H1 (cell line): ENCODE measurements around the gene NGFR. TPM values are rescaled to one million over a fixed set of nuclear protein-coding genes. Genes with fewer than 3 reads are reported as not detected.

Experiments used
- CTCF ChIA-PET: fragments of 300-600 bp; sonication (Branson Sonifier 250); formaldehyde crosslinking; loops from one replicate; lab custom pipeline; 2021; ENCODE audit not compliant: partially characterized antibody; lab: Charles Lee
- POLR2A ChIA-PET: fragments of 300-600 bp; sonication (Branson Sonifier 250); formaldehyde crosslinking; loops from one replicate; lab custom pipeline; 2021; ENCODE audit warnings: inconsistent platforms; ENCODE audit not compliant: partially characterized antibody; lab: Charles Lee
- DNase-seq, 2 experiments: peaks; one replicate each; pipeline versions ENCODE4 v3.0.0 to v3.0.0-alpha.2; 2010 to 2022; ENCODE audit warnings: low spot score in 2 of 2, low read depth in 1 of 2, mixed read lengths in 1 of 2
- FAIRE-seq: peaks from 2 replicates; lab custom pipeline; 2011; peaks lifted over from hg19 to GRCh38; lab: Jason Lieb, UNC
- H2AFZ ChIP-seq: 2 replicates; pipeline ENCODE4 v1.8.1; 2012; ENCODE audit warnings: low read length, inconsistent platforms
- H2AK5ac ChIP-seq: 2 replicates; pipeline ENCODE4 v1.6.1; 2013; ENCODE audit warnings: low read depth, low read length
- H2BK120ac ChIP-seq: replicated peaks from 2 replicates; pipeline ENCODE3; 2013; ENCODE audit warnings: low read depth, low read length, inconsistent platforms
- H2BK12ac ChIP-seq: 2 replicates; pipeline ENCODE4 v1.6.1; 2013; ENCODE audit warnings: low read depth, low read length
- H2BK15ac ChIP-seq: 2 replicates; pipeline ENCODE4 v1.6.1; 2013; ENCODE audit warnings: low read length
- H2BK20ac ChIP-seq: 2 replicates; pipeline ENCODE4 v1.6.1; 2013; ENCODE audit warnings: low read length
- H2BK5ac ChIP-seq: 2 replicates; pipeline ENCODE4 v1.6.1; 2013; ENCODE audit warnings: low read depth, low read length
- H3K14ac ChIP-seq: 2 replicates; pipeline ENCODE4 v1.6.1; 2013; ENCODE audit warnings: inconsistent platforms; ENCODE audit not compliant: insufficient read length
- H3K18ac ChIP-seq: 2 replicates; pipeline ENCODE4 v1.6.1; 2013; ENCODE audit warnings: low read length; ENCODE audit errors: extremely low read depth
- H3K23ac ChIP-seq: 2 replicates; pipeline ENCODE4 v1.6.1; 2013; ENCODE audit warnings: inconsistent platforms; ENCODE audit not compliant: insufficient read length
- H3K23me2 ChIP-seq: 2 replicates; pipeline ENCODE4 v1.6.1; 2013; ENCODE audit warnings: low read depth, low read length
- H3K27ac ChIP-seq: 2 replicates; pipeline ENCODE4 v1.6.1; 2011; ENCODE audit warnings: low read depth, low read length, inconsistent platforms
- H3K27me3 ChIP-seq, 4 experiments: replicated peaks in 1 of 4; 1 replicate in 1 of 4; 2 replicates in 3 of 4; pipeline versions ENCODE4 v1.6.1 to v1.8.1; 2011 to 2013; ENCODE audit warnings: low read length in 3 of 4, mild to moderate bottlenecking in 3 of 4, inconsistent platforms in 2 of 4, mixed read lengths in 2 of 4, moderate library complexity in 1 of 4; ENCODE audit not compliant: control insufficient read depth in 3 of 4, insufficient read depth in 3 of 4; ENCODE audit errors: extremely low read depth in 1 of 4
- H3K36me3 ChIP-seq, 4 experiments: 2 replicates each; pipeline versions ENCODE4 v1.6.1 to v1.8.1; 2011 to 2013; ENCODE audit warnings: mild to moderate bottlenecking in 4 of 4, low read length in 3 of 4, moderate library complexity in 2 of 4, control low read depth in 1 of 4, inconsistent platforms in 1 of 4; ENCODE audit not compliant: insufficient read depth in 4 of 4, control insufficient read depth in 2 of 4
- H3K4ac ChIP-seq: replicated peaks from 2 replicates; pipeline ENCODE3; 2013; ENCODE audit warnings: low read length, low read depth, mixed read lengths, inconsistent platforms; ENCODE audit not compliant: insufficient read length
- H3K4me1 ChIP-seq, 4 experiments: replicated peaks in 1 of 4; 1 replicate in 1 of 4; 2 replicates in 3 of 4; pipeline versions ENCODE4 v1.6.1 to v1.8.1; 2011 to 2013; ENCODE audit warnings: low read length in 3 of 4, inconsistent platforms in 2 of 4, mixed read lengths in 1 of 4; ENCODE audit not compliant: insufficient read depth in 4 of 4, control insufficient read depth in 3 of 4
- H3K4me2 ChIP-seq, 2 experiments: 2 replicates each; pipeline versions ENCODE4 v1.6.1 to v1.8.1; 2011 to 2013; ENCODE audit warnings: low read depth in 2 of 2, low read length in 2 of 2, control low read depth in 1 of 2, inconsistent platforms in 1 of 2, mild to moderate bottlenecking in 1 of 2; ENCODE audit not compliant: insufficient read depth in 1 of 2
- H3K4me3 ChIP-seq, 4 experiments: fragments of 200-600, 300-600 bp in 1 of 4; sonication (generic), shearing (Covaris generic), sonication (Bioruptor Twin) in 1 of 4; 2 replicates each; pipeline versions ENCODE4 v1.5.1 to v1.8.1; 2011 to 2016; ENCODE audit warnings: low read length in 4 of 4, low read depth in 3 of 4, control low read depth in 2 of 4, inconsistent platforms in 2 of 4, mild to moderate bottlenecking in 2 of 4, mixed read lengths in 1 of 4, moderate library complexity in 1 of 4; ENCODE audit not compliant: insufficient read depth in 2 of 4; ENCODE audit errors: extremely low read depth in 1 of 4
- H3K56ac ChIP-seq: replicated peaks from 2 replicates; pipeline ENCODE3; 2013; ENCODE audit warnings: low read depth, mild to moderate bottlenecking, mixed read lengths, low read length, inconsistent platforms; ENCODE audit not compliant: insufficient read length
- H3K79me1 ChIP-seq: 2 replicates; pipeline ENCODE4 v1.6.1; 2013; ENCODE audit warnings: low read depth, low read length, control low read depth
- H3K79me2 ChIP-seq, 2 experiments: 2 replicates each; pipeline versions ENCODE4 v1.6.1 to v1.8.1; 2012 to 2013; ENCODE audit warnings: low read length in 2 of 2, mild to moderate bottlenecking in 2 of 2, inconsistent platforms in 1 of 2; ENCODE audit not compliant: insufficient read depth in 2 of 2, control insufficient read depth in 1 of 2
- H3K9ac ChIP-seq, 4 experiments: replicated peaks in 1 of 4; 1 replicate in 1 of 4; 2 replicates in 3 of 4; pipeline versions ENCODE4 v1.6.1 to v1.8.1; 2011 to 2013; ENCODE audit warnings: low read depth in 3 of 4, low read length in 3 of 4, control low read depth in 2 of 4, mild to moderate bottlenecking in 2 of 4, moderate library complexity in 2 of 4, inconsistent platforms in 1 of 4; ENCODE audit errors: extremely low read depth in 1 of 4
- H3K9me3 ChIP-seq, 2 experiments: 2 replicates each; pipeline versions ENCODE4 v1.6.1 to v1.8.1; 2012 to 2013; ENCODE audit warnings: mild to moderate bottlenecking in 2 of 2, moderate library complexity in 2 of 2, control low read depth in 1 of 2, inconsistent platforms in 1 of 2, low read depth in 1 of 2, low read length in 1 of 2, mixed read lengths in 1 of 2; ENCODE audit not compliant: insufficient read depth in 2 of 2
- H4K20me1 ChIP-seq, 2 experiments: replicated peaks in 1 of 2; 2 replicates each; pipeline versions ENCODE3 to v1.8.1; 2011 to 2013; ENCODE audit warnings: inconsistent platforms in 2 of 2, low read length in 2 of 2, mild to moderate bottlenecking in 1 of 2; ENCODE audit not compliant: insufficient read depth in 2 of 2, control insufficient read depth in 1 of 2
- H4K5ac ChIP-seq: 2 replicates; pipeline ENCODE4 v1.6.1; 2013; ENCODE audit warnings: low read length, low read depth, mixed read lengths, inconsistent platforms; ENCODE audit not compliant: insufficient read length
- H4K8ac ChIP-seq: 2 replicates; pipeline ENCODE4 v1.8.0; 2013; ENCODE audit warnings: mild to moderate bottlenecking, moderate library complexity, low read length, inconsistent platforms; ENCODE audit not compliant: insufficient read depth; ENCODE audit errors: extremely low read depth
- H4K91ac ChIP-seq: replicated peaks from 2 replicates; pipeline ENCODE3; 2013; ENCODE audit warnings: low read length, mixed read lengths, inconsistent platforms; ENCODE audit not compliant: insufficient read length
- EZH2 ChIP-seq: fragments of 200-600 bp; sonication (generic); IDR thresholded peaks from 2 replicates; pipeline ENCODE4 v1.7.1; 2012; ENCODE audit warnings: low read depth, mild to moderate bottlenecking, moderate library complexity, low read length, inconsistent platforms; ENCODE audit not compliant: severe bottlenecking
- SAP30 ChIP-seq: fragments of 300-600 bp; sonication (generic); IDR thresholded peaks from 2 replicates; pipeline ENCODE4 v1.7.1; 2012; ENCODE audit warnings: low read length, moderate library complexity, mild to moderate bottlenecking, inconsistent platforms; ENCODE audit not compliant: insufficient read depth, insufficient replicate concordance
- SUZ12 ChIP-seq: fragments of 200-600 bp; sonication (generic); IDR thresholded peaks from 2 replicates; pipeline ENCODE4 v1.6.1; 2012; ENCODE audit warnings: mild to moderate bottlenecking, inconsistent platforms, low read length, moderate library complexity, mixed read lengths
- WGBS, 2 experiments: shearing (Covaris generic) in 1 of 2; methylation state at CpG; one replicate each; pipeline versions ENCODE4 v1.1.6 to v1.1.7; 2013 to 2015; ENCODE audit warnings: low lambda C conversion rate in 2 of 2, mixed read lengths in 2 of 2, inconsistent platforms in 1 of 2, low coverage in 1 of 2, missing lambda C conversion rate in 1 of 2; ENCODE audit not compliant: insufficient replicate concordance in 2 of 2, insufficient coverage in 1 of 2, insufficient read length in 1 of 2; ENCODE audit errors: extremely low coverage in 1 of 2, missing lambda C conversion rate in 1 of 2; 5-methylcytosine and 5-hydroxymethylcytosine counted together
- polyA plus RNA-seq, 7 experiments: library from polyadenylated mRNA; depleted of rRNA in 3 of 7; stranded (reverse) in 5 of 7; unstranded in 2 of 7; fragments of >200 nt in 5 of 7; fragments of 200-250 nt in 2 of 7; gene quantifications; 1 replicate in 5 of 7; 2 replicates in 1 of 7; 4 replicates in 1 of 7; pipeline versions ENCODE4 v1.2.1 to v1.2.3, GENCODE V29; 2011 to 2013; ENCODE audit warnings: missing spikeins in 2 of 7, mixed read lengths in 2 of 7
- total RNA-seq: library from RNA; stranded (reverse); fragmentation: NEBNext Ultra II Directional; extraction: Animal tissue kit (Norgen Biotek cat#: 25700); gene quantifications from 2 replicates; pipeline ENCODE4 v1.2.1, GENCODE V29; 2021

NGFR gene
- total and polyA plus RNA-seq, 2 of the 8 experiments (the other 6 are each of a cell fraction or from before 2014, with no cell fraction given) = 8.1 to 10.3 TPM

- CTCF ChIA-PET = interaction anchor here (0.6 to 12.8 kb wide), 22 partner anchors 8 to 197 kb away, joined by 3 to 210 read pairs (median 10); no protein-coding TSS in a partner anchor
- H3K27ac ChIP-seq = no peak overlapping the region
- H3K79me1 ChIP-seq = no peaks in the 10 kb centered on the region
- no peak overlapping the region for H2BK120ac ChIP-seq
- no peak overlapping the region for H3K14ac ChIP-seq
- no peak for FAIRE-seq
- H3K9ac ChIP-seq = no peak overlapping the region; a peak in 1 of 7 replicates
- H4K8ac ChIP-seq = peak overlapping the region; percentile 8; the same call in 1 of the 2 replicates
- H4K91ac ChIP-seq = no peak overlapping the region
- H2BK12ac ChIP-seq = peak overlapping the region; percentile 50; the same call in 1 of the 2 replicates
- peaks cover 3 to 11% (median 8%) of the 10 kb centered on the region in 4 experiments for H3K4me1 ChIP-seq
- POLR2A ChIA-PET = interaction anchor here (1.1 to 4.1 kb wide), 8 partner anchors 11 to 287 kb away, joined by 3 to 24 read pairs (median 4); no protein-coding TSS in a partner anchor
- H3K36me3 ChIP-seq = no peaks in the 10 kb centered on the region
- no peak overlapping the region for H3K4ac ChIP-seq
- 5% methylated on average over 13 of the region's 13 CpGs; no CpG with 5 or more reads in 1 of the 2 experiments for WGBS, 2 experiments
- H3K4me3 ChIP-seq = peak overlapping the region; percentile 57 to 79 (median 72)
- no peaks in the 10 kb centered on the region for H3K79me2 ChIP-seq
- H2AFZ ChIP-seq = no peak overlapping the region
- peak overlapping the region; percentile 91 to 95 for H3K4me2 ChIP-seq
- no peaks in the 10 kb centered on the region for H3K9me3 ChIP-seq
- TF ChIP-seq SAP30 (no peak), EZH2 (peak; percentile 65), SUZ12 (peak; percentile 35)
- TF ChIP-seq, all 59 proteins: peak for 2
- H4K20me1 ChIP-seq = peaks cover 0 to 2% of the 10 kb centered on the region in 2 experiments
- H2BK5ac ChIP-seq = no peak overlapping the region
- H3K18ac ChIP-seq = peak overlapping the region; percentile 32; the same call in 1 of the 2 replicates
- no peak overlapping the region for H4K5ac ChIP-seq
- no peak for DNase-seq
- no peak overlapping the region for H3K56ac ChIP-seq
- peaks cover 12 to 47% (median 38%) of the 10 kb centered on the region in 4 experiments for H3K27me3 ChIP-seq
- H2BK15ac ChIP-seq = no peak overlapping the region
- no peak overlapping the region for H3K23ac ChIP-seq
- H2AK5ac ChIP-seq = no peak overlapping the region
- no peak overlapping the region for H2BK20ac ChIP-seq
- peaks cover 33% of the 10 kb centered on the region; the same call in 1 of the 2 replicates for H3K23me2 ChIP-seq
These were observed 1.7 kb downstream of the NGFR start for GRCh38 chr17:49496867-49497147.
